NB4 (cell line): ENCODE results near the gene PDE4B.

Source experiments
- CTCF ChIP-seq: IDR thresholded peaks from one replicate; pipeline ENCODE4 v1.5.1; 2012; ENCODE audit warnings: low read depth, low read length
- MAX ChIP-seq: IDR thresholded peaks from 2 replicates; pipeline ENCODE4 v1.6.1; 2011; ENCODE audit warnings: low read depth, low read length
- POLR2A ChIP-seq: IDR thresholded peaks from 2 replicates; pipeline ENCODE4 v1.6.1; 2011; ENCODE audit warnings: mild to moderate bottlenecking; ENCODE audit not compliant: insufficient read length; ENCODE audit errors: extremely low read depth

DNA sequence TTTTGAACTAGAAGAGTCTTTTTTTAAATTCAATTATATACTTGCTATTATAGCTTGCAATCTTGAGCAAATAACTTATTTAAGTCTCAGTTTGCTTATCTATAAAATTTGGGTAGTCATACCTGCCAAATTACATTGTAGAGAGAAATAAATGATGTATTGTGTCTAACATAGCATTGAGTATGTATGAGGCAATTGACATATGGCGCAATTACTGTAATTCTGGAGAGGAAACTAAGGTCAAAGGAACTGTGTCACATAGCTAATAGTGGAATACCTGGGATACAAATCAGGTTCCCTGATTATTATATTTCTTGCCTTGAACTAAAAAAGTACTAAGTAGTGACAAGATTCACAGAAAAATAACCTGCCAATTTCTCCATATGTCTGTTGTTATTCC is 302.5 kb downstream of the PDE4B start:
- TF ChIP-seq MAX, result no peak
- TF ChIP-seq CTCF, result no peak
- TF ChIP-seq POLR2A, result no peak
